Measurements from ENCODE around the gene GPR135.
A peak's percentile ranks its signal among the peaks of the same experiment; 100 is the strongest.
"Not testable (repeated sequence)": the region's sequence is repeated elsewhere in the genome, so short reads cannot be mapped to it uniquely, and the experiment has no call there.

GPR135 gene

DNA sequence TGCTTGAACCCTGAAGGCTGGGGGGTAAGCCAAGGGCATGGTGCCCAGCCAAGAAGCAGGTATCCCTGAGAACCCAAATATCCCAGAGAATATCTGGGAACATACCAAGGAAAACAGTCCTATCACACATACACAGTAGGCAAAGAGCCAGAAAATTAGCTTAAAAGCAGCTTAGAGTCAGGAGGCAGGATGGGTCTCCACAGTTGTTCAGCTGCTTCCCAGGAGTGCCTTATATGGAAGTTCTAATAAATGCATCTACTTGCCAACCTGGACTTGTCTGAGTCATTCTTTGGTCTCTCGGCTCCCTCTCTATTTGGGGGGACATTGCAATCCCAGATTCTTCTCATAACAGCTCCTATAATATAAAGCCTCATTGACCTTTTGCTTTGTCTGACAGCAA is 9.0 kb upstream of the GPR135 start:
- DNase-seq = no peak

DNA sequence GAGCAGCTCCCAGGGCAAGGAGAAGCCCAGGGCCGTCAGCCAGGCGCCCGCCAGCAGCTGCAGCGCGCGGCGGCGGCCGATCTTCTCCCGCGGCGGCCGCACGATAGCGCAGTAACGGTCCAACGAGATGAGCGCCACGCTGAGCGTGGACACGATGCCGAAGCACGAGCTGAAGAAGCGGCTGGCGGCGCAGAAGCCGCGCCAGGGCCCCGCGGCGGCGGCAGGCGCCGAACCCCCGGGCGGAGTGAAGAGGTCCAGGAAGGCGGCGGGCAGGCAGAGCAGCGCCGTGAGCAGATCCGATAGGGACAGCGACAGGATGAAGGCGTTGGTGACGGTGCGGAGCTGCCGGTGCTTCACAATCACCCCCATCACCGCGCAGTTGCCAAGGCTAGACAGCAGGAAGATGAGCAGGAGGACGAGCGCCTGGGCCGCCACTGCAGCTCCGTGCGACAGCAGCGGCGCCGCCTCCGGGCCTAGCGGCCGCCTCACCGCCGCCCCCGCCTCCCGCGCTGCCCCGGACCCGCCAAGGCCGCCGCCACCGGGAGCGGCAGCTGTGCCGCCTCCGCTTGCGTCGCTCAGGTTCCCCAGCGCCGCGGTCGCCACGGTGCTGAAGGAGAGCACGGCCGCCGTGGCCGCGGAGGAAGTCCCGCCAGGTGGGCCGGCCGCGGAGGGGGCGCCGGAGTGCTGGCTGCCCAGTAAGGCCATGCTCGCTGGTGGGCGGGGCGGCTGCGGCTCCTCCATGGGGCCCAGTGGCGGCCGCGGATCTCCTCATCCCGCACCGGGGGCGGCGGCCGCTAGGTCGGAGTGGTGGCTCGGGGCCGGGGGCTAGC is 479 bp downstream of the GPR135 start:
- peak; percentile 65 for DNase-seq

DNA sequence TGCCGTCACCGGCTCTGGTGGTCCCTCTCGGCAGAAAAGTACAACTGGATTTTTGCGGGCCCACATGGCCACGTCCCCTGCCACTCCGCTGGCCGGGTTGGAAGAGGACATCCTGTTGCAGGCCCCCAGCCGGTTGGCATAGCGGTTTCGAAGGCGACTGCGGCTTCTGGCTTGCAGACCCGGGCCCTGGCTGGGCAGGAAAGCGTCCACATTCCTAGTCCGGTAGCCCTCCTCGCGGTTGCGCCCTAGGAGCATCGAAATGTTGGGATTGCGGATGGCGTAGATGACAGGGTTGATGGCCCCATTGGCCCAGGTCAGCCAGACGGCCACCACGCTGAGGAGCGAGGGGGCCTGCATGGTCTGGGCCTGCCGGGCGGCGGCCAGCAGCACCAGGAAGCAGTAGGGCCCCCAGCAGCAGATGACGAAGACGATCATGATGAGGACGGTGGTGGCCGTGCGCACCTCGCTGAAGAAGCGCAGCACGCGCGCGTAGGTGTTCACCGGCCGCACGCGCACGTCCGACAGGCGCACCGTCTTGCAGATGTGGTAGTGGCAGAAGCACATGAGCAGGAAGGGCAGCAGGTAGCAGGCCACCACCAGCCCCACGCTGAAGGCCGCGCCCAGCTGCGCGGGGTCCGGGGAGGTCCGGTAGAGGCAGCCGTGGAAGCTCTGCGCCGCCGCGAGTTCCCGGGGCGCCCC is 1.2 kb downstream of the GPR135 start:
- DNase-seq = peak; percentile 28

DNA sequence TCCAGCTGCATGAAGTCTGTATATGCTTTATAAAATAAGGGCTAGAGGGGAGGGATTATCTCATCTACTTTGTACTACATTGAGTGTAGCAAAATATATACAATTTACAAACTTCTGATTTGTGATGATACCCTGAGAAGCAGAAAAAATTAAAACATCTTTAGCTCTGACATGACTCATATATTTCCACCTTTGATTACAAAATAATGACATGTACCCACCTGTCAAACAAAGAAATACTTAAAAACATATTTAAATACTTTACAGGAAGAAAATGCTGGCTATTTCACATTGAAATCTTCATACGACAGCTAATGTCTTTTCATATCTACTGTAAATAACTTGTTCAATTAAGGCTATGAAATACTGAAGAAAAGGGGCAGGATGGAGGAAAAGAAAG is 3.3 kb downstream of the GPR135 start:
- DNase-seq = no peak

DNA sequence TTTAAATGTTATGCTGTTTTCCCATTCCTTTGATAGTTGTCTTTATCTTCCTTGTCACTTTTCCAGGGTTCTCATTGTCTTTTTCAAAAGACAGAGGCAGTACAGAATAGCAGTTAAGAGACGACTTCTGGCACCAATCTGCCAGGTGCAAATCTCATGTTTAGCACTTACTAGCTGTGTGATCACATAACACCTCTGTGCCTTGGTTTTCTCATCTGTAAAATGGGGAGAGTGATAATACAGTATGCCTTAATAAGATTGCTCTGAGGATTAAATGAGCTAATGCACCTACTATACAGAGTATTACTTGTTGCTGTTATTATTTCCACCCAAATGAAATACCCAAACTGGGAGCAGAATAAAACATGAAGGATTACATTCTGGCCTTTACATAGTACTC is 4.8 kb downstream of the GPR135 start:
- no peak for DNase-seq

DNA sequence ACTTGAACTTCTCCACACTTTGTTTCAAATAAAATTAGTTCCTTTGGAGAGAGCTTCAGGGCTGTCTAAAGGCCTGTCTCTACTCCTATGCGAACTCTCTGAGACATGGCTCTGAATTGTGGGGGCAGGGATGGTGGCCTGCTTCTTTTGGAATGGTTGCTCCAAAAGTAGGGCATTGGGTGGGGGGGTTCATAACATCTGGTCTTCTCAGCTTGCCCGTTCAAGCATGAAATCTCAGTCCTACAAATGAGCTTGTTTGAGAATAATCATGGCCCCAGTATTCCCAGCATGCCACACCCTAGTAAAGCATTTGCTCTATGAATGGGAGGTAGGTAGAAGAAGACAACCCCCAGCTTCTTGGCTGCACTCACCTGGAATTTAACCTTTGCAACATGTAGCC is 6.7 kb downstream of the GPR135 start:
- no peak for DNase-seq

DNA sequence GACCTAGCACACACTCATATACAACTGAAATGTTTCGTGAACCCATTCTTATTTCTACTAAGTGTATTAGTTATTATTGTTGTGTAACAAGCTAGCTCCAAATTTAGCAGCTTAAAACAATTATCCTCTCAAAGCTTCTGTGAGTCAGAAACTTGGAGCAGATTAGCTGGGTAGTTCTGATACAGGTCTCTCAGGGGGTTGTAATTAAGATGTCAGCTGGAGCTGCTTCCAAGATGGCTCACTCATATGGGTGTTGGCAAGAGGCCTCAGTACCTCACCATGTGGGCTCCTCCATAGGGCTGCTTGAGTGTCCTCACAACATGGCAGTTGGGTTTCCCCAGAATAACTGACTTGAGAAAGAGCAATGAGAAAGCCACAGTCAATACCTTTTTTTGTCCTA is 9.8 kb downstream of the GPR135 start:
- DNase-seq = no peak

DNA sequence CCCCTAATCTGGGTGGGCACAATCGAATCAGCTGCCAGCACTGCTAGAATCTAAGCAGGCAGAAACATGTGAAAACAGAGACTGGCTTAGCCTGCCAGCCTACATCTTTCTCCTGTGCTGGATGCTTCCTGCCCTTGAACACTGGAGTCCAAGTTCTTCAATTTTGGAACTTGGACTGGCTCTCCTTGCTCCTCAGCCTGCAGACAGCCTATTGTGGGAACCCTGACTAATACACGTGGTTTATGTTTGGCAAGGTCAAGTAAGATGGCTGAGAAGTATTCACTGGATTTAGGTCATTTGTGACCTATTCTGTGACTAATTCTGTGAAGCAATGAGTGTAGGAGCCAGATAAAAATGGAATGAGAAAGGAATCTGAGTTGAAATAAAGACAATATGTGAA is 11.0 kb downstream of the GPR135 start:
- no peak for DNase-seq

DNA sequence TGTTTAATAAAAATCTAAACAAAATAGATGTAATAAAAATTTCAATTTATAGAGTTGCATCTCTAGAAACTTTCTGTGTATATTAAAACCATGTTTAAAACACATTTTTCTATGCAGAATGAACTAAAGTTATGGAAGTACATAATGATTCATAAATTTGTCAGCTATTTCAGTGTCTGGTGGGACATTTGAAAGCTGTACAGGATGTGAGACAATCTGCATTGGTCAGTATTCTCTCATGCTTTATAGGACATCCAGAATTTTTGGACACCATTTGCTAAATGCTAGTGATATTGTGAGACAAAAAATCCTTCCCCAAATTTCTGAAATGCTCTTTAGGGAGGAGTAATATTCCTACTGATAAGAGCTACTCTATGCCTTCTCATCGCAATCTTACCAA is 13.3 kb downstream of the GPR135 start:
- DNase-seq = no peak

DNA sequence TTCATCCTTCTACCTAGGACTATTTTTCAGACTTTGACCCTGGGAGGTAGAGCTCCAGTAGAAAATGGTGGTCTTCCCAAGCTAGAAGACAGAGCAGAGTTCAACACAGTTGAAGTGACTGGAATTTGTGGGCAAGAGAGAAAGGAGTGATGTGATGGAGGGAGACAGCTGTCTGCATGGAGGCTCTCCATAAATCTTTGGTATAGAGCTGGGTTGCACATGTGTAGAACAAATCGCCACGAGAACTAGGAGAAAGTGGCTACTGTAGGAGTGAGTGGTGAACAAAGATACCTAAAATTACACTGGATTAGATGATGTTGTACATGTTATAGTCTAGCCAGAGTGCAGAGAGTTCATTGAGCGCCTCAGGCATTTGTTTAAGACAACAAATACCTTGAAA is 14.5 kb downstream of the GPR135 start:
- DNase-seq = no peak

DNA sequence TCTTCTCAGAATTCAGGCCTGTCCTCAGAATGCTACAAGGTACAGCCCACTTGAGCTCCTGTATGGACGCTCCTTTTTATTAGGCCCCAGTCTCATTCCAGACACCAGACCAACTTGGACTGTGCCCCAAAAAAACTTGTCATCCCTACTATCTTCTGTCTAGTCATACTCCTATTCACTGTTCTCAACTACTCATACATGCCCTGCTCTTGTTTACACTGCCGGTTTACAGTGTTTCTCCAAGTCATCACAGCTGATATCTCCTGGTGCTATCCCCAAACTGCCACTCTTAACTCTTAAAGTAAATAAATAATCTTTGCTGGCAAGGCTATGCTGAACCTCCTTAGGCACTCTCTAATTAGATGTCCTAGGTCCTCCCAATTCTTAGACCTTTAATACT is 16.5 kb downstream of the GPR135 start:
- DNase-seq = not testable (repeated sequence)

DNA sequence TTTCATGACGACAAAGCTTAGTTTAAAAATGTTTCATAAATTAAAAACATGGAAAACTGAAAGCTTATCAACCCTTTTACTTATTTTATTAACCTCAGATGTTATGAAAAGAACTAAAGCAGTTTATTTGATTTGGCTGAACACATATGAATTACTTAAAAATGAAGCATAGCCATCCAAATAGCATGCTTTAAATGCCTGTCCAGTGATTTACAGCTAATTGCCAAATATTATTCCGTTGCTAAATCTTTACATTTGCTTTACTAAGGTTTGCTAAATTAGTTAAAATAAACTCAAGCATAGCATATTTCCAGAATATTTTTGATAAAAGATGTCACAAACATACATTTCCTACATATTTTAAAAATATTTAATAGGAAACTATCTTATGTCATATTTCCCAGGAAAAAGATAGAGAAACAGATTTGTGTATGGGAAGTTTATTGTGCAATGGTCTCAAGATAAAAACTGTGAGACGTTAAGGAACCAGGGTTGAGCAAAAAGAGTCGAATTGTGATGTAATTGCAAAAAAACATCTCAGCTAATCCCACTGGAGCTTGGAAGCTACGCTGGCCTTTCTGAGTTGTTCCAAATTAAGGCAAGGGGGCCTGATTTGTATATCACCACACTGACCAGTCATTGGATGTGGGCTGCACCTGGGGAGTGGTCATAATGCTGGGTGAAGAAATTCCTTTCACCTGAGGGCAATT is 25.8 kb downstream of the GPR135 start:
- no peak for DNase-seq

DNA sequence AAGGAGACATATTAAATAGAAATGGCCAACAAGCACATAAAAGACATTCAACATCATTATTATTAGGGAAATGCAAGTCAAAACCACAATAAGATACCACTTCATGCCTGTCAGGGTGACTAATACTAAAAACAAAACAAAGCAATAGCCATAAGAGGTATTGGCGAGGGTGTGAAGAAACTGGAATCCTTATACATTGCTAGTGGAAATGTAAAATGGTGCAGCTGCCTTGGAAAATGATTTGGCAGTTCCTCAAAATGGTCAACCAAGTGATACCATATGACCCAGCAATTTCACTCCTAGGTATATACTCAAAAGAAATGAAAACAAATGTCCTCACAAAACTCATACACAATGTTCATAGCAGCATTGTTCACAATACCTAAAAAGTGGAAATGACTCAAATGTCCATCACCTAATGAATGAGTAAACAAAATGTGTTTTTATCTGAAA is 27.0 kb downstream of the GPR135 start:
- no peak for DNase-seq

DNA sequence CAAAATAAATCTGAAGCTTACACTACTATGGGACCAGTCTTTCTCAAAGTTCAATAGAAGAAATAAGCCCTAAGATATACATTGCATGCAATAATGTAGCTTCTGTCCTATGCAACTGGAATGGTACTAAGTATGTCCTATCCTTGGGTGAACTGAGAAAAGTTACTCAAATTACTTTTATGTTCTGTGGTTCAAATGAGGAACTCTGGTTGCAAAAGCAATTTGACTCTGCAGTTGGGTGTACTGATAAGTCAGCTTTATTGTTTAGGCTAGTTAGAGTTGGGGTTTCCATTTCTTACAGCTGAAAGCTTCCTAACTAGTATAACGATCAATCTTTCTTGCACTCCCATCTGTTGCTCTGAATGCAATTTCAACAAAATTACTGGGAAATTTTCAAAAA is 29.2 kb downstream of the GPR135 start:
- no peak for DNase-seq

DNA sequence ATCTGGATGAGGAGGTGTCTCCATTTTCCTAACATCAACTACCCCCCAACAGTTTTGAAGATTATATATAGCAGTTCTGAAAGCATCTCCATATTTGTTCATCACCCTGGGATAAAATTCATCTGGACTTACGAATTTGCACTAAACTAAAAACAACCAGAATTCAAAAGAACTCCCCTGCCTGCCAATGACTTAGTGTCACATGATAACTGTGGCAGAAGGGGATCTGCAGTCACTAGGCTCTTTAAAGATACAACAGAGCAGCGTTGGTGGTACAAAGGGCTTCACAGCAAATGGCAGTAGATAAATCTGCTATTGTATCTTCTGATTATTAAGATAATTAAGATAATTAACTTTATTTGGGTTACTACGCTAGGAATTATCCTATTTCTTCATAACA is 30.1 kb downstream of the GPR135 start:
- DNase-seq = no peak

DNA sequence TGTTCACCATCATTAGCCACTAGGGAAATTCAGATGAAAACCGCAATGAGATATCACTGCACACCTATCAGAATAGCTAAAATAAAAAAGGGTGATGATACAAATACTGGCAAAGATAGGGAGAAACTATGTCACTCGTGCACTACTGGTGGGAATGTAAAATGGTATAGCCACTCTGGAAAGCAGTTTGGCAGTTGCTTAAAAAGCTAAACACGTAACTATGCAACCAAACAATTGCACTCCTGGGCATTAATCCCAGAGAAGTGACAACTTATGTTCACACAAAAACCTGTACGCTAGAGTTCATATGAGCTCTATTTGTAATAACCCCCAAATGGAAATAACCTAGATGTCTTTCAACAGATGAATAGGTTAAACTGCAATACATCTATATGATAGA is 35.4 kb downstream of the GPR135 start:
- no peak for DNase-seq

DNA sequence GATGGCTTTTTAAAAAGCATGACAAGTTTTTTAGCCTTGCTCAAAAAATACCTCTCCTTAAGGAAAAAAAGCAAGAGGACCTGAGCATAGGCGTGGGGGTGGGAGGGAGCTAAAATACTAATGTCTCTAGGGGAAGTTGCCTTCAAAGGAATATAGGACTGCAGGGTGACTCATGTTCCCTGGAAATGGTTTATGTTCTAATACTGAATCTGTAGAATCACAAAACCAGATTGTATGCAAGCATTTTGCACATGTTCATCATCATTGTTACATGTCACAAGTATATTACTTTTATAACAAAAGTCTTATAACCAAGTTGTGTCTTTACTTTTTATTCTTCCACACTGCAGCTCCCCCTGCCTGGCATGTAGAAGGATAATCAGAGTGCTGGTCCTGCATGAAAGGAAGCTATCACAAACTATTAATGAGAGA is 36.6 kb downstream of the GPR135 start:
- no peak for DNase-seq

DNA sequence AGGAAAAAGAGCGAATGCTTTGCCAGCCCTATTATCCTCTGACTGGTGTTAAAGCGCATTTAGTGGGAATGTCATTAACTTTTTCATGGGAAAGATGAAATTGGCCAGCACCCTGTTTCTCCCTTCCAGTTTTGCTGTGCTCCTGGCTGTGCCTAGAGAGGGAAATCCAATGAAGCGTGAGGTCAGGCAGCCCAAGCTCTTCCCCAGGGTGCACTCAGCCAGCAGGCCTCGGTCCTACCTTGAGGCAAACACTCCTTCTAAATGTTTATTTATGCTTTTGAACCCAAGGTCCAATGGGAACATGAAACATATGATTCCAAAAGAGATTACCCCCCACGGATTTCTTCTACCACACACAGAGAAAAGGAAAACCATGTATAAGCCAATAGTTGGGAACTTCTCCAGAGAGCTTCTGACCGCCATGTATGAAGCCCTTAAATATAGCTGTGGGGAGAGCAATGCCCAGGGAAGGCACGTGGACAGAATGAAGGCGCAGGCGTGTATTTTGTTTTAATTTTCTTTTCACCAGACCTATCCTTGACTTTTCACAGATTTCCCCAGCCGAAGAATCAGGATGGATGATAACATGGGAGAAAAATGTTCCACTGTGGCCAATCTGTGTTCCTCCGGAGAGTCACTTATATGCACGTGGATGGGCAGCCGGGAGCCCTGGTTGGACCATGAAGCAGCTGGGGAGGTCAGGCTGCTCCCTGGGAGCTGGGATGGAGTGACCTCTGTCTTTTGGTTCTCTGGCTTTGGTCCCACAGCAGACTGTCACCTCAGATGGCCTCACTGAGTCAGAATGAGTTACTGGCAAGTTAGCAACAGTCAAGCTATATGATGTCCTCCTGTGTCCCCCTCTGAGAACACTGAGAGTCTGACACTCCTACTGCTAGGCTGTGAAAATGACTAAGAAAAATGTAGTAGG is 37.3 kb downstream of the GPR135 start:
- no peak for DNase-seq

DNA sequence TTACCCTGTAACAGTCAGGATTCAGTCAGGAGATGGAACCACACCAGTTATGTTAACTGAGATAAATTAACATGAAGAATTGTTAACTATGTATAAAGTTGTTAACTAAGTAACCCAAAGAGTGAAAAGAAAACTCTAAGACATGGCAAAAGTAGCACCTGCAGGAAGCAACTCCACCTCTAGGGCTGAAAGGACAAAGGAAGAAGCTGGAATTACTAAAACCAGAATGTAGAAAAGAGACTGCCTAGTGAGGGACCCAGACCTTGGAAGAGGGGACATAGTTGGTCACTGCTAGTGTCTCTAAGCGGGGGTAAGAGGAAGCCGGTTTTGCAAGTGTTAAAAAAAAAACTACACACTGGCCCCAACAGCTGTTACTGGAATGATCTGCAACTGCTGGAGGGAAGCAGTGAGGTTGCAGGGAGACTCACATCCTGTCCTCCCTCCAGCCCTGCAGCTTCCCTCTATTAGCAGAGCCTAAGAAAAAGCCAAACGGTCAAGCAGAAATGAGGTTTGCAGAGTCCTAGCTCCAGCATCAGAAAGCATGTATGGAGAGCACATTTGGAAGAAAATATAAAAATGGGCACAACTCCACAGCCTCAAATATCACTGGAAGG is 39.8 kb downstream of the GPR135 start:
- no peak for DNase-seq

DNA sequence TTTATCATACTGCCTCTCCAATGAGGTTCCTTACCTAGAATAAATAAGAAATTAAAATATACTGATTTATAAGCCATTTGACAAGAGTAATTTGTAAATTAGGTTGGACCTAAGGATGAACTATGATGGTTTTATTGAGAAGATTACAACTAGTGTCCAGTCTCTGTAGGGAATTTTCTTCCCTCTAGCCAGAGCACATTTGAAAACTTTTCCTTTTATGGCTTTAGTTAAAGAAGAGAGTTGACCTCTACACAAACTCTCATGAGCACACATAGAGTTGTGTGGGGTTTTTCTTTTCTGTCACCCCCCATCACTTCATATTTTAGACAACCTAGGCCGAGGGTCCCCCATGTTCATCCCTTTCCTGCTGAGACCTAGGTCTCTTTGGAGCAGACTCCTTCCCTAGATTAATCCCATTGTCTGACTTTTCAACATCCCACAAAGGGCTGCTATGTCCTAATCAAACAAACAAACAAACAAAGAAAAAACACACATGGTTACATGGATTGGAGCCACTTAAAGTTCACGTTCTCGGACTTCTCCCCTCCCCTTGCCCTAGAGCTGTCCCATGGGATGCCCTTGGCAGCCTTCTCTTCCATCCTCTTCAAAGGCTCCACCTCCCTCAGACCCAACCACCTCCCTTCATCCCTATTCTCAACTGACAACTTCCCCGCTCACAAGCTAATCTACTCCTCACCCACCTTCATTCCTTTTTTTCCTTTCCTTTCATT is 40.7 kb downstream of the GPR135 start:
- DNase-seq = no peak

DNA sequence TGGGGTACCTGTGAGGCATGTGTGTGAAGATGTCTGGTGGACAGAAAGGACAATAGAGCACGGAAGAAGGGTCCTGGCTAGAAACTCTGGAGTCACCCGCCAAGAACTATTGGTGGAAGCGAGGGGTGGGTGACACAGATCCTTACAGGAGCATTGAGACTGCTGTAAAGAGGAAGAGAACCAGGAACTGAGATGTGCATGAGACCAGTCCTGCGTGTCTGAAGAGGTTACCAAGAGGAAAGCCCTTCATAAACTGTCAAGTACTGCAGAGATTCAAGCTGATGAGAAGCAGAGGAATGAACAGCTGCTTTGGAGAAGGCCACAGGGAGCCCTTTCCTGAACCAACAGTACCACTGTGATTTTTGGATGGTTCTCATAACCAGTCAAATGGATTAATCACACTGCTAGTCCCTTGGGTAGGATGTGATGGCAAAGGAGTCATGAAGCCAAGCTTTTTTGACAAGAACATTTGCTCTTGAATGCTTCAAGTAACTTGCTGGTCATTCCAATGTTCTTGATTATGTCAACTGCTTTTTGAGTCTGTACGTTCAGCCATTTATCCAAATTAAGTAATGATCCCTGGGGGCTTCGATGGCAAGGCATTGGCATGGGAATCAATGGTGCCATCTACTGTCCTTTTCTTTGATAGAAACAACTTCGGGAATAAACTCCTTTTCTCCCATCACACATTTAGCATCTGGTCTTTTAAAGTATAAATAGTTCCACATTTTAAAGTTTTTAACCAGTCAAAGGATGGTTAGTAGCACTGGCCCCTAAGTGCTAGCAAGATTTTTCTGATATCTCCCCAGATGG is 42.9 kb downstream of the GPR135 start:
- no peak for DNase-seq

Data from CD4-positive, alpha-beta T cell treated with Interleukin-6 for 4 hours (primary cell).